MM.1S (cell line): ENCODE measurements around the gene ATPAF2.

Experiments used
- DNase-seq: peaks from one replicate; pipeline ENCODE4 v3.0.0-alpha.2; 2015
- H2AFZ ChIP-seq: fragments of 300-600 bp; sonication (generic); 2 replicates; pipeline ENCODE4 v1.6.0; 2016; ENCODE audit warnings: antibody characterized with exemption, low read length
- H3F3A ChIP-seq: fragments of 300-600 bp; sonication (generic); 2 replicates; pipeline ENCODE4 v1.6.1; 2016; ENCODE audit warnings: mild to moderate bottlenecking, antibody characterized with exemption, low read length, moderate library complexity, mixed read lengths; ENCODE audit not compliant: insufficient read depth
- H3K27ac ChIP-seq: fragments of 300-600 bp; sonication (generic); 2 replicates; pipeline ENCODE4 v1.5.1; 2016; ENCODE audit warnings: mild to moderate bottlenecking, low read length
- H3K27me3 ChIP-seq: fragments of 300-600 bp; sonication (generic); replicated peaks from 2 replicates; pipeline ENCODE4 v1.6.0; 2016; ENCODE audit warnings: low read length; ENCODE audit not compliant: insufficient read depth
- H3K36me3 ChIP-seq: fragments of 300-600 bp; sonication (generic); replicated peaks from 2 replicates; pipeline ENCODE4 v1.6.1; 2016; ENCODE audit warnings: mild to moderate bottlenecking, low read length, mixed read lengths; ENCODE audit not compliant: insufficient read depth
- H3K4me1 ChIP-seq: fragments of 300-600 bp; sonication (generic); 2 replicates; pipeline ENCODE4 v1.6.1; 2016; ENCODE audit warnings: low read length, mixed read lengths
- H3K4me2 ChIP-seq: fragments of 300-600 bp; sonication (generic); 2 replicates; pipeline ENCODE4 v1.6.0; 2016; ENCODE audit warnings: low read depth, low read length
- H3K4me3 ChIP-seq: fragments of 300-600 bp; sonication (generic); 2 replicates; pipeline ENCODE4 v1.5.1; 2016; ENCODE audit warnings: low read length, mixed read lengths
- H3K79me2 ChIP-seq: fragments of 300-600 bp; sonication (generic); 2 replicates; pipeline ENCODE4 v1.6.1; 2016; ENCODE audit warnings: mixed run types, low read length, mixed read lengths
- H3K9ac ChIP-seq: fragments of 300-600 bp; sonication (generic); 2 replicates; pipeline ENCODE4 v1.6.1; 2016; ENCODE audit warnings: low read length, mixed read lengths
- H3K9me2 ChIP-seq: fragments of 300-600 bp; sonication (generic); replicated peaks from 2 replicates; pipeline ENCODE4 v1.6.1; 2016; ENCODE audit warnings: mild to moderate bottlenecking, low read length, mixed read lengths; ENCODE audit not compliant: insufficient read depth
- H3K9me3 ChIP-seq: fragments of 300-600 bp; sonication (generic); replicated peaks from 2 replicates; pipeline ENCODE4 v1.6.1; 2016; ENCODE audit warnings: mild to moderate bottlenecking, low read length, mixed read lengths; ENCODE audit not compliant: insufficient read depth
- H4K20me1 ChIP-seq: fragments of 300-600 bp; sonication (generic); 2 replicates; pipeline ENCODE4 v1.6.1; 2016; ENCODE audit warnings: mild to moderate bottlenecking, low read length, moderate library complexity, mixed read lengths; ENCODE audit not compliant: insufficient read depth
- CTCF ChIP-seq: fragments of 300-600 bp; sonication (generic); IDR thresholded peaks from 2 replicates; pipeline ENCODE4 v1.5.1; 2016; ENCODE audit warnings: antibody characterized with exemption, low read length, mixed read lengths
- EZH2 ChIP-seq: fragments of 300-600 bp; sonication (generic); optimal IDR thresholded peaks from 2 replicates; pipeline ENCODE3; 2017; ENCODE audit warnings: low read depth, mild to moderate bottlenecking, antibody characterized with exemption, low read length, mixed read lengths
- EZH2phosphoT487 ChIP-seq: fragments of 300-600 bp; sonication (generic); IDR thresholded peaks from 2 replicates; pipeline ENCODE4 v1.6.1; 2018; ENCODE audit warnings: antibody characterized with exemption, low read length

ATPAF2 gene

GRCh38 chr17:18028114-18028951 is 10.6 kb downstream of the ATPAF2 start:
- no peak for TF ChIP-seq CTCF
- TF ChIP-seq EZH2phosphoT487, result no peak
- TF ChIP-seq EZH2, result no peak
- Histone ChIP-seq H4K20me1 (no peaks in the 10 kb centered on the region), H3F3A (no peaks in the 10 kb centered on the region), H3K4me1 (peaks cover 2% of the 10 kb centered on the region; the same call in 1 of the 2 replicates), H2AFZ (no peak overlapping the region), H3K36me3 (no peaks in the 10 kb centered on the region), H3K27ac (no peak overlapping the region), H3K9me3 (no peaks in the 10 kb centered on the region), H3K9me2 (no peaks in the 10 kb centered on the region), H3K4me3 (no peak overlapping the region), H3K27me3 (no peaks in the 10 kb centered on the region), H3K79me2 (peaks cover 24% of the 10 kb centered on the region), H3K4me2 (no peak overlapping the region), H3K9ac (no peak overlapping the region)
- no peak for DNase-seq

- H3K4me1 ChIP-seq, result no peaks in the 10 kb centered on the region
- DNase-seq, result no peak
These were observed 11.7 kb downstream of the ATPAF2 start for GRCh38 chr17:18027280-18027679.

GRCh38 chr17:18025945-18026776 is 12.8 kb downstream of the ATPAF2 start:
- no peaks in the 10 kb centered on the region for H3K4me1 ChIP-seq
- TF ChIP-seq CTCF (no peak), EZH2phosphoT487 (no peak), EZH2 (no peak)
- no peak for DNase-seq
- no peaks in the 10 kb centered on the region for H3K36me3 ChIP-seq
- no peaks in the 10 kb centered on the region for H4K20me1 ChIP-seq
- H3K9me2 ChIP-seq, result no peaks in the 10 kb centered on the region
- no peak overlapping the region for H2AFZ ChIP-seq
- H3K4me3 ChIP-seq, result no peak overlapping the region
- no peak overlapping the region for H3K4me2 ChIP-seq
- H3K79me2 ChIP-seq, result peaks cover 7% of the 10 kb centered on the region; the same call in 1 of the 2 replicates
- H3F3A ChIP-seq, result no peaks in the 10 kb centered on the region
- H3K9ac ChIP-seq, result no peak overlapping the region
- no peaks in the 10 kb centered on the region for H3K27me3 ChIP-seq
- no peak overlapping the region for H3K27ac ChIP-seq
- H3K9me3 ChIP-seq, result no peaks in the 10 kb centered on the region

More at GRCh38 chr17:18027280-18027679, 11.7 kb downstream of the ATPAF2 start:
- Histone ChIP-seq H3K4me3 (no peak overlapping the region), H3K27me3 (no peaks in the 10 kb centered on the region), H3K79me2 (peaks cover 13% of the 10 kb centered on the region), H2AFZ (no peak overlapping the region), H3F3A (no peaks in the 10 kb centered on the region), H3K36me3 (no peaks in the 10 kb centered on the region), H4K20me1 (no peaks in the 10 kb centered on the region), H3K27ac (no peak overlapping the region), H3K4me2 (no peak overlapping the region), H3K9me3 (no peaks in the 10 kb centered on the region), H3K9me2 (no peaks in the 10 kb centered on the region), H3K9ac (no peak overlapping the region)
- TF ChIP-seq EZH2 (no peak), EZH2phosphoT487 (no peak), CTCF (no peak)
